NCI-H2029 treated with DMSO at 0.1 percent for 48 hours (cell line): ENCODE results near the gene LRRC25.
"Not testable (repeated sequence)": the region's sequence is repeated elsewhere in the genome, so short reads cannot be mapped to it uniquely, and the experiment has no call there.

Experiments
- DNase-seq: peaks from one replicate; lab custom pipeline; 2025; lab: John Stamatoyannopoulos, UW

The LRRC25 gene

GRCh38 chr19:18380843-18381242 is 16.6 kb downstream of the LRRC25 start:
- DNase-seq = no peak

- peak; percentile 52 for DNase-seq
Measured at GRCh38 chr19:18379803-18380747, 17.3 kb downstream of the LRRC25 start.

- DNase-seq = no peak
Measured at GRCh38 chr19:18377026-18377425, 20.4 kb downstream of the LRRC25 start.

GRCh38 chr19:18373892-18374629 is 23.4 kb downstream of the LRRC25 start:
- DNase-seq = no peak

GRCh38 chr19:18373407-18373891 is 24.0 kb downstream of the LRRC25 start:
- no peak for DNase-seq

GRCh38 chr19:18368504-18369222 is 28.8 kb downstream of the LRRC25 start:
- DNase-seq = no peak

- DNase-seq = peak; percentile 16
Measured at GRCh38 chr19:18366021-18366435, 31.4 kb downstream of the LRRC25 start.

- peak; percentile 75 for DNase-seq
Measured at GRCh38 chr19:18364826-18365528, 32.4 kb downstream of the LRRC25 start.

- DNase-seq = not testable (repeated sequence)
Measured at GRCh38 chr19:18364277-18364825, 33.1 kb downstream of the LRRC25 start.

- no peak for DNase-seq
Measured at GRCh38 chr19:18363787-18364186, 33.6 kb downstream of the LRRC25 start.

- no peak for DNase-seq
Measured at GRCh38 chr19:18362934-18363542, 34.4 kb downstream of the LRRC25 start.

GRCh38 chr19:18361646-18362045 is 35.8 kb downstream of the LRRC25 start:
- no peak for DNase-seq

- no peak for DNase-seq
Measured at GRCh38 chr19:18357041-18357440, 40.4 kb downstream of the LRRC25 start.

GRCh38 chr19:18354743-18355142 is 42.7 kb downstream of the LRRC25 start:
- not testable (repeated sequence) for DNase-seq

GRCh38 chr19:18353378-18354005 is 43.9 kb downstream of the LRRC25 start:
- DNase-seq = no peak

- DNase-seq = no peak
Measured at GRCh38 chr19:18351544-18351943, 45.9 kb downstream of the LRRC25 start.

- DNase-seq = no peak
Measured at GRCh38 chr19:18350490-18350889, 46.9 kb downstream of the LRRC25 start.

- no peak for DNase-seq
Measured at GRCh38 chr19:18349524-18350128, 47.8 kb downstream of the LRRC25 start.

GRCh38 chr19:18348818-18349339 is 48.5 kb downstream of the LRRC25 start:
- DNase-seq = not testable (repeated sequence)

- DNase-seq = no peak
Measured at GRCh38 chr19:18348171-18348570, 49.3 kb downstream of the LRRC25 start.
